ENCODE data around the gene TMEM252. TPM values are rescaled to one million over a fixed set of nuclear protein-coding genes. Genes with fewer than 3 reads are reported as not detected.

TMEM252 gene
- total and polyA plus RNA-seq, 2 donors (not counting 1 experiment from before 2014, with no cell fraction given) = not detected

GRCh38 chr9:68488126-68488525 is 52.6 kb downstream of the TMEM252 start:
- WGBS (ENCODE audit: insufficient coverage) = 82% methylated on average over 1 of the region's 2 CpGs
- TF ChIP-seq CTCF (IDR thresholded peaks at IDR 0.05) (no peak), EZH2 (IDR thresholded peaks at IDR 0.05; ENCODE audit: borderline replicate concordance, insufficient read depth, low read depth, low read length, poor library complexity, severe bottlenecking) (no peak)
- no peak for ATAC-seq (ENCODE audit: low read depth)

More at GRCh38 chr9:68488126-68488525, 52.6 kb downstream of the TMEM252 start:
- no peak overlapping the region for H3K27ac Mint-ChIP-seq
- Histone ChIP-seq H3K79me2 (ENCODE audit: control insufficient read depth, insufficient read depth, low read length) (no peaks in the 10 kb centered on the region), H3K4me2 (replicated peaks; ENCODE audit: low read depth, low read length, poor library complexity, severe bottlenecking) (no peak overlapping the region), H2AFZ (ENCODE audit: insufficient read depth, low read depth, low read length, poor library complexity, severe bottlenecking) (no peak overlapping the region), H3K4me3 (ENCODE audit: control extremely low read depth in 1 of 5, extremely low read depth in 1 of 5, insufficient read depth in 1 of 5, low read depth in 2 of 5, low read length in 4 of 5) (no peak overlapping the region), H3K9me3 (ENCODE audit: control extremely low read depth in 1 of 3, control insufficient read depth in 2 of 3, insufficient read depth in 1 of 3, low read length in 2 of 3) (peaks cover 0 to 11% (median 5%) of the 10 kb centered on the region in 3 donors), H3K36me3 (replicated peaks in 1 of 2; ENCODE audit: control extremely low read depth in 1 of 2, control insufficient read depth in 1 of 2, extremely low read depth in 1 of 2, insufficient read depth in 2 of 2, low read length in 1 of 2) (no peaks in the 10 kb centered on the region), H3K27ac (ENCODE audit: low read length in 2 of 2) (no peak overlapping the region), H3K4me1 (ENCODE audit: control insufficient read depth in 2 of 2, insufficient read depth in 2 of 2, low read length in 2 of 2) (no peaks in the 10 kb centered on the region), H4K20me1 (ENCODE audit: control insufficient read depth, insufficient read depth, low read length, poor library complexity, severe bottlenecking) (no peaks in the 10 kb centered on the region), H3K9ac (ENCODE audit: low read length) (no peak overlapping the region), H3K27me3 (replicated peaks in 1 of 4; ENCODE audit: control extremely low read depth in 1 of 4, control insufficient read depth in 3 of 4, insufficient read depth in 4 of 4, low read length in 3 of 4) (peaks cover 0 to 13% (median 3%) of the 10 kb centered on the region in 4 experiments)
- CTCF ChIA-PET = no interaction called here
- peaks cover 54% of the 10 kb centered on the region for H3K27me3 Mint-ChIP-seq
- POLR2A ChIA-PET = no interaction called here
- peaks cover 7% of the 10 kb centered on the region for H3K9me3 Mint-ChIP-seq (ENCODE audit: insufficient read depth)
- intact Hi-C loops (cut with micrococcal nuclease) = no loop called here
- DNase-seq = no peak
- H3K4me1 Mint-ChIP-seq = no peaks in the 10 kb centered on the region
- H3K4me3 Mint-ChIP-seq = no peak overlapping the region

Other genes starting within 250 kb of the TMEM252 start
- gene FOXD4L3, start 238.0 kb downstream of the TMEM252 start, total RNA-seq = 0.22 TPM in 2 replicates
- gene FOXD4L3, start 238.0 kb downstream of the TMEM252 start, polyA plus RNA-seq = not detected in 2 replicates
- gene PGM5, start 184.3 kb downstream of the TMEM252 start, total RNA-seq = not detected in 2 replicates
- gene PGM5, start 184.3 kb downstream of the TMEM252 start, polyA plus RNA-seq = not detected in 2 replicates
- gene PIP5K1B, start 164.4 kb upstream of the TMEM252 start, total RNA-seq = 24.1 and 28.2 TPM in 2 replicates
- gene PIP5K1B, start 164.4 kb upstream of the TMEM252 start, polyA plus RNA-seq = 11.8 and 17.9 TPM in 2 replicates